Nephron (organoid): ENCODE data around the gene TNFSF13.

Experiments used
- H3K27ac Mint-ChIP-seq, 3 experiments: 2 replicates each; pipeline ENCODE4 v1.8.0; 2020; ENCODE audit warnings: mixed read lengths in 3 of 3, mild to moderate bottlenecking in 2 of 3, moderate library complexity in 1 of 3
- H3K27me3 Mint-ChIP-seq: 2 replicates; pipeline ENCODE4 v1.8.0; 2021; ENCODE audit warnings: low read depth, mild to moderate bottlenecking, moderate library complexity, mixed read lengths
- H3K36me3 Mint-ChIP-seq: 2 replicates; pipeline ENCODE4 v1.8.0; 2020; ENCODE audit warnings: low read depth, mixed read lengths
- H3K4me1 Mint-ChIP-seq: 2 replicates; pipeline ENCODE4 v1.8.0; 2020; ENCODE audit warnings: mixed read lengths
- H3K4me3 Mint-ChIP-seq, 3 experiments: 2 replicates each; pipeline ENCODE4 v1.8.0; 2020; ENCODE audit warnings: mild to moderate bottlenecking in 3 of 3, mixed read lengths in 3 of 3, moderate library complexity in 2 of 3
- H3K9me3 Mint-ChIP-seq: 2 replicates; pipeline ENCODE4 v1.8.0; 2020; ENCODE audit warnings: mixed read lengths
- CTCF ChIP-seq, 3 experiments: fragments of 200-600 bp; sonication (generic); IDR thresholded peaks; one replicate each; pipeline ENCODE4 v1.5.0; 2021; ENCODE audit warnings: antibody characterized with exemption in 3 of 3; ENCODE audit not compliant: unreplicated experiment in 3 of 3

TNFSF13 gene

GRCh38 chr17:7512824-7513540, 45.6 kb upstream of the TNFSF13 start:
- H3K36me3 Mint-ChIP-seq = peaks cover 70% of the 10 kb centered on the region
- peaks cover 4% of the 10 kb centered on the region for H3K4me1 Mint-ChIP-seq
- no peak overlapping the region for H3K4me3 Mint-ChIP-seq
- TF ChIP-seq CTCF (IDR thresholded peaks at IDR 0.05; ENCODE audit: unreplicated experiment in 3 of 3) = no peak
- no peaks in the 10 kb centered on the region for H3K27me3 Mint-ChIP-seq
- no peaks in the 10 kb centered on the region for H3K9me3 Mint-ChIP-seq
- no peak overlapping the region for H3K27ac Mint-ChIP-seq

GRCh38 chr17:7513850-7514419, 44.6 kb upstream of the TNFSF13 start:
- Mint-ChIP-seq H3K4me1 (peaks cover 4% of the 10 kb centered on the region), H3K9me3 (no peaks in the 10 kb centered on the region), H3K27me3 (no peaks in the 10 kb centered on the region), H3K36me3 (peaks cover 60% of the 10 kb centered on the region), H3K4me3 (no peak overlapping the region), H3K27ac (no peak overlapping the region)
- TF ChIP-seq CTCF (IDR thresholded peaks at IDR 0.05; ENCODE audit: unreplicated experiment in 3 of 3) = no peak

- Mint-ChIP-seq H3K27ac (peak overlapping the region; percentile 13 to 70 (median 38)), H3K27me3 (no peaks in the 10 kb centered on the region), H3K9me3 (no peaks in the 10 kb centered on the region), H3K36me3 (peaks cover 40% of the 10 kb centered on the region), H3K4me1 (peaks cover 4% of the 10 kb centered on the region), H3K4me3 (no peak overlapping the region)
- no peak for TF ChIP-seq CTCF (IDR thresholded peaks at IDR 0.05; ENCODE audit: unreplicated experiment in 3 of 3)
Observed at GRCh38 chr17:7515911-7516610, 42.5 kb upstream of the TNFSF13 start.

- Mint-ChIP-seq H3K36me3 (peaks cover 6% of the 10 kb centered on the region), H3K9me3 (peaks cover 11% of the 10 kb centered on the region), H3K27ac (no peak overlapping the region), H3K4me3 (no peak overlapping the region), H3K27me3 (no peaks in the 10 kb centered on the region), H3K4me1 (no peaks in the 10 kb centered on the region)
- no peak for TF ChIP-seq CTCF (IDR thresholded peaks at IDR 0.05; ENCODE audit: unreplicated experiment in 3 of 3)
Observed at GRCh38 chr17:7523033-7523432, 35.5 kb upstream of the TNFSF13 start.

- no peaks in the 10 kb centered on the region for H3K27me3 Mint-ChIP-seq
- no peak overlapping the region for H3K27ac Mint-ChIP-seq
- no peak for TF ChIP-seq CTCF (IDR thresholded peaks at IDR 0.05; ENCODE audit: unreplicated experiment in 3 of 3)
- no peaks in the 10 kb centered on the region for H3K4me1 Mint-ChIP-seq
- peaks cover 14% of the 10 kb centered on the region for H3K36me3 Mint-ChIP-seq
- peaks cover 25% of the 10 kb centered on the region for H3K9me3 Mint-ChIP-seq
- H3K4me3 Mint-ChIP-seq = no peak overlapping the region
Observed at GRCh38 chr17:7528842-7529241, 29.7 kb upstream of the TNFSF13 start.
